HG03432 (cell line): ENCODE results near the gene SELE.
"Not testable (repeated sequence)": the region's sequence is repeated elsewhere in the genome, so short reads cannot be mapped to it uniquely, and the experiment has no call there.

ENCODE experiments used
- ATAC-seq: cut with Tn5 transposase; IDR thresholded peaks from one replicate; pipeline ENCODE4 v1.9.1; 2021; ENCODE audit warnings: mild to moderate bottlenecking, moderate library complexity; ENCODE audit not compliant: unreplicated experiment

The SELE gene

GRCh38 chr1:169723763-169724162 lies 10.1 kb downstream of the SELE start:
- no peak for ATAC-seq

- ATAC-seq: no peak
Observed at GRCh38 chr1:169722779-169723178, 11.1 kb downstream of the SELE start.

GRCh38 chr1:169715100-169715499 lies 18.8 kb downstream of the SELE start:
- ATAC-seq: not testable (repeated sequence)

- ATAC-seq: not testable (repeated sequence)
Observed at GRCh38 chr1:169713090-169713489, 20.8 kb downstream of the SELE start.

GRCh38 chr1:169712309-169712631 lies 21.6 kb downstream of the SELE start:
- ATAC-seq: no peak

GRCh38 chr1:169711469-169712308 lies 22.2 kb downstream of the SELE start, which contains the start of gene SELL:
Gene SELL (minus strand): TSS chr1:169711620. CDS start chr1:169711498, 122 bp downstream.
- peak; percentile 82 for ATAC-seq

GRCh38 chr1:169708647-169709046 lies 25.2 kb downstream of the SELE start:
- no peak for ATAC-seq

- ATAC-seq: no peak
Observed at GRCh38 chr1:169707912-169708604, 25.8 kb downstream of the SELE start.

- ATAC-seq: no peak
Observed at GRCh38 chr1:169704797-169705196, 29.1 kb downstream of the SELE start.

GRCh38 chr1:169701261-169702005 lies 32.4 kb downstream of the SELE start:
- ATAC-seq: no peak

GRCh38 chr1:169699707-169700106 lies 34.2 kb downstream of the SELE start:
- no peak for ATAC-seq

- ATAC-seq: no peak
Observed at GRCh38 chr1:169698976-169699375, 34.9 kb downstream of the SELE start.

GRCh38 chr1:169697755-169698154 lies 36.1 kb downstream of the SELE start:
- ATAC-seq: peak; percentile 44

GRCh38 chr1:169696273-169697100 lies 37.4 kb downstream of the SELE start:
- ATAC-seq: no peak

- peak; percentile 35 for ATAC-seq
Observed at GRCh38 chr1:169694304-169695075, 39.4 kb downstream of the SELE start.

- ATAC-seq: peak; percentile 41
Observed at GRCh38 chr1:169692756-169693460, 41.0 kb downstream of the SELE start.

- no peak for ATAC-seq
Observed at GRCh38 chr1:169690489-169690888, 43.4 kb downstream of the SELE start.

- ATAC-seq: no peak
Observed at GRCh38 chr1:169689395-169689794, 44.5 kb downstream of the SELE start.

GRCh38 chr1:169688377-169688776 lies 45.5 kb downstream of the SELE start:
- ATAC-seq: not testable (repeated sequence)
